Right lobe of liver (tissue), 6 donors: ENCODE results near the gene APLP2. TPM values are rescaled to one million over a fixed set of nuclear protein-coding genes. Genes with fewer than 3 reads are reported as not detected.
"Not testable (repeated sequence)": the region's sequence is repeated elsewhere in the genome, so short reads cannot be mapped to it uniquely, and the experiment has no call there.

ENCODE experiments used
- ATAC-seq, 4 donors: fragments of 200-7000 bp; cut with Tn5 transposase; one replicate each; pipeline ENCODE4 v1.9.1; 2020; ENCODE audit warnings: mild to moderate bottlenecking in 4 of 4, moderate library complexity in 4 of 4
- DNase-seq, 3 donors: peaks; one replicate each; pipeline ENCODE4 v3.0.0-alpha.2; 2020
- H3K27ac ChIP-seq, 3 donors: fragments of 200-600 bp; one replicate each; pipeline ENCODE4 v1.8.0; 2022
- H3K27me3 ChIP-seq, 2 donors: fragments of 200-600 bp; one replicate each; pipeline ENCODE4 v1.8.0; 2022
- H3K36me3 ChIP-seq, 4 donors: fragments of 200-600 bp; sonication (generic) in 1 of 4; one replicate each; pipeline versions ENCODE4 v1.5.1 to v1.8.0; 2017 to 2022; ENCODE audit warnings: control low read depth in 1 of 4
- H3K4me1 ChIP-seq, 4 donors: fragments of 200-600 bp; sonication (generic) in 1 of 4; one replicate each; pipeline versions ENCODE4 v1.5.1 to v1.8.0; 2017 to 2022; ENCODE audit warnings: control low read depth in 1 of 4
- H3K4me3 ChIP-seq, 3 donors: fragments of 200-600 bp; one replicate each; pipeline ENCODE4 v1.8.0; 2022
- H3K9me3 ChIP-seq, 4 donors: fragments of 200-600 bp; sonication (generic) in 1 of 4; one replicate each; pipeline versions ENCODE4 v1.5.1 to v1.8.0; 2017 to 2022; ENCODE audit warnings: control low read depth in 1 of 4
- POLR2A ChIP-seq: fragments of 450-650 bp; IDR thresholded peaks from one replicate; pipeline ENCODE4 v1.6.1; 2017; ENCODE audit warnings: antibody characterized with exemption, mild to moderate bottlenecking
- WGBS: methylation state at CpG from one replicate; pipeline ENCODE4 v1.1.6; 2018; ENCODE audit warnings: low coverage, low lambda C conversion rate; ENCODE audit not compliant: insufficient coverage; ENCODE audit errors: missing lambda C conversion rate; 5-methylcytosine and 5-hydroxymethylcytosine counted together
- intact Hi-C, 2 donors: fragments of 100-400 bp; cut with DNase I; formaldehyde crosslinking; loops; one replicate each; pipeline versions ENCODE4 v1.11.2 to v1.14.1; 2022
- total RNA-seq, 6 experiments: library from RNA; depleted of rRNA in 2 of 6; stranded (reverse); fragments of >200 nt in 2 of 6; fragmentation: NEBNext Ultra II Directional in 3 of 6; extraction: Animal tissue kit (Norgen Biotek cat#: 25700) in 3 of 6; gene quantifications; one replicate each; pipeline versions ENCODE4 v1.1.0 to v1.2.4, GENCODE V29; 2016 to 2023
- TF ChIP-seq, protein P1 (sequence below), 4 donors: fragments of 200-600 bp in 3 of 4; fragments of 450-650 bp in 1 of 4; IDR thresholded peaks; one replicate each; pipeline versions ENCODE4 v1.5.1 to v1.8.0; 2016 to 2022; ENCODE audit warnings: antibody characterized with exemption in 4 of 4, mild to moderate bottlenecking in 2 of 4
- donor health status: DM: no; HTN: yes; CAD: no.
- donor health status: DM: no; HTN: no; CAD: no.
- donor health status: DM: no; HTN: no; CAD: no.
- donor health status: DM: no; HTN: yes; CAD: no.
- donor health status: DM: no; HTN: yes; CAD: no.

Gene APLP2
- total RNA-seq, 6 experiments from 2014 or later = 184 to 255 (median 252) TPM

DNA sequence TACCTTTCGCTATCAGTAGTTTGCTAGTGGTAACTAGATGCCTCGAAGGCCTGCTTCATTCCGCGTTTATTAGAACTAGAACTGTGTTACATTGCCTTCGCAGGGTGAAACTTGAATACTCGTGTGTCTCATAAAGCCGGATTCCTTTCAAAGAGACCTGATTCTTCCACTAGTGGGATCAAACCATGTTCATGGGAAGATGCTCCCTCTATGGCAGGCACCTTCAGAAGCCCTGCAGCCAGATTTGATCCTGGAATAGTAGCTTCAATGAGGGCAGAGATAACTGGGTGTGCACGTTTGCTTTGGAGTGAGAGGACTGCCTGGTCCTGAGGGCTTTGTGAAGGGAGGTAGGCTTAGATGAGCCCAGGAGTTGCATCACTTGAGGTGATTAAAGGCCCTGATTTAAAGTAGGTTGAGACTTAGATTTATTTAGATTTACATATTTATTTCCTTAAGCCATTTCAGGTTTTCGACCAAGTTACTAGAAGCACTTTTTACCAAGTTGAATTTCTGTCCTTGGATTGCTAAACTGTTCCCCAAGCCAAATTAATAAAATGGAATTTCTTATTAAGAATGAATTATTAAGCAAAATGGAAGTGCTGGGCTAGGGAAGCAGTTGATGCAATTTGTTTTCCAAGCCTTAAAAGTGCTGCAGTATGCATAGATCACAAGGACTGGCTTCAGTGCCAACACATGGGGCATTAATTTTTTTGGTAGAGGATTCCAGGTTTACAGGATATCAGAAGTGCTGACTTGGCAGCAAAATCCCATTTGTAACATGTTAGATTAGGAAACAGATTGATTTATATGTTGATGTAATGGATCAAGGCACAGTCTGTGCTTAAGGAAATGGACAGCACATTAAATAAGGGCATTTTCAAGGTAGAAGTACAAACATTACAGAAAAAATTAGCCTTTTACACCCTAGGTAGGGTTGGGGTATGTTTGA is 32.9 kb downstream of the APLP2 start:
- 79% methylated on average over 9 of the region's 9 CpGs for WGBS
- Histone ChIP-seq H3K4me3 (no peak overlapping the region), H3K27ac (peak overlapping the region in 1 of 3 donors; percentile 33), H3K4me1 (peaks cover 0 to 37% (median 12%) of the 10 kb centered on the region in 4 donors), H3K27me3 (no peaks in the 10 kb centered on the region), H3K9me3 (no peaks in the 10 kb centered on the region), H3K36me3 (no peaks in the 10 kb centered on the region)
- DNase-seq (no peak), ATAC-seq (peak; percentile 61 to 73 (median 72))
- intact Hi-C loops = no loop called here
- no peak for TF ChIP-seq POLR2A
- TF ChIP-seq, protein P1, sequence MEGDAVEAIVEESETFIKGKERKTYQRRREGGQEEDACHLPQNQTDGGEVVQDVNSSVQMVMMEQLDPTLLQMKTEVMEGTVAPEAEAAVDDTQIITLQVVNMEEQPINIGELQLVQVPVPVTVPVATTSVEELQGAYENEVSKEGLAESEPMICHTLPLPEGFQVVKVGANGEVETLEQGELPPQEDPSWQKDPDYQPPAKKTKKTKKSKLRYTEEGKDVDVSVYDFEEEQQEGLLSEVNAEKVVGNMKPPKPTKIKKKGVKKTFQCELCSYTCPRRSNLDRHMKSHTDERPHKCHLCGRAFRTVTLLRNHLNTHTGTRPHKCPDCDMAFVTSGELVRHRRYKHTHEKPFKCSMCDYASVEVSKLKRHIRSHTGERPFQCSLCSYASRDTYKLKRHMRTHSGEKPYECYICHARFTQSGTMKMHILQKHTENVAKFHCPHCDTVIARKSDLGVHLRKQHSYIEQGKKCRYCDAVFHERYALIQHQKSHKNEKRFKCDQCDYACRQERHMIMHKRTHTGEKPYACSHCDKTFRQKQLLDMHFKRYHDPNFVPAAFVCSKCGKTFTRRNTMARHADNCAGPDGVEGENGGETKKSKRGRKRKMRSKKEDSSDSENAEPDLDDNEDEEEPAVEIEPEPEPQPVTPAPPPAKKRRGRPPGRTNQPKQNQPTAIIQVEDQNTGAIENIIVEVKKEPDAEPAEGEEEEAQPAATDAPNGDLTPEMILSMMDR (IDR thresholded peaks at IDR 0.05) = no peak

DNA sequence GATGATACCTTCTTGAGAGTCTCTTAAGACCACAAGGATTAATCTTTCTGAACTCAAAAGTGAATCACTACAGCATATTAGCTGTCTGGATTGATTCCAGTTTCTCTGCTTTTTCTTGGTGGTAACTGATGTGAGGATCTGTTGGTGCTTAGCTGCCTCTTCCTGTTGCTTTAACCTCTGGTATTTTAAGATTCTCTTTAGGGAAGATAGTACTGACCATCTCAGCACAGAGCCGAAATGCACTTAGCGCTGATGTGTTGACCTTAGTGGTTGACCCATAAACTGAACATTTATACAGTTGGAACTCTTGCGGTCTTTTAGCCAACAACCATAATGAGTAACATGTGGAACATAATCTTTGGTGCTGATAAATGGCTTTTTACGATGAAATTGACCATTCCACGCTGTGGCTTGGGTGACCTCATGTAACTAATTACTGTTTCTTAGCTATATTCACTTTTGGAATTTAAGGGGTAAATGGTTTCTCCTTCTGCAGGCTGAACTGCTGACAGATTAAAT is 33.7 kb downstream of the APLP2 start:
- 51% methylated on average over 5 of the region's 5 CpGs for WGBS
- Histone ChIP-seq H3K4me3 (no peak overlapping the region), H3K4me1 (peaks cover 0 to 37% (median 12%) of the 10 kb centered on the region in 4 donors), H3K27ac (peak overlapping the region in 1 of 3 donors; percentile 33), H3K9me3 (no peaks in the 10 kb centered on the region), H3K27me3 (no peaks in the 10 kb centered on the region), H3K36me3 (no peaks in the 10 kb centered on the region)
- ATAC-seq (peak; percentile 37 to 56 (median 48)), DNase-seq (no peak)
- TF ChIP-seq, protein P1 (IDR thresholded peaks at IDR 0.05) = no peak
- no peak for TF ChIP-seq POLR2A
- intact Hi-C loops = no loop called here

DNA sequence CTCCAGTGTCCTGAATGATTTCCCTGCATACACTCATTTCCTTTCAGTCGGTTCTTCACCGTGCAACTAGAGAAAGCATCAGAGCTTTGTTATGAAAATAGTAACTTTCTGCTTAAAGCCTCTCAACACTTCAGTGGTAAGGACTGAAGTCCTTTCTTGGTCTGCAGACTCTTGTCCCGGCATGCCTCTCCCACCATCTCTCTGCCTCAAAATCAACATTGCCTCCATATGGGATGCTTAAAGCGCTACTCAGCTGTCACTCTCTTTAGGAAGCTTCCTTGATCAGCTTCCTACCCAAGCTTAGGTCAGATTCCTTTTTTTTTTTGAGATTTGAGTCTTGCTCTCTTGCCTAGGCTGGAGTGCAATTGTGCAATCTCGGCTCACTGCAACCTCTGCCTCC is 36.7 kb downstream of the APLP2 start:
- Histone ChIP-seq H3K9me3 (no peaks in the 10 kb centered on the region), H3K27ac (no peak overlapping the region), H3K4me1 (peaks cover 0 to 34% (median 12%) of the 10 kb centered on the region in 4 donors), H3K4me3 (no peak overlapping the region), H3K27me3 (no peaks in the 10 kb centered on the region), H3K36me3 (peaks cover 0 to 17% (median 7%) of the 10 kb centered on the region in 4 donors)
- TF ChIP-seq, protein P1 (IDR thresholded peaks at IDR 0.05) = no peak
- TF ChIP-seq POLR2A = no peak
- DNase-seq (no peak), ATAC-seq (no peak)
- intact Hi-C loops = no loop called here
- WGBS = 94% methylated on average over 3 of the region's 5 CpGs

DNA sequence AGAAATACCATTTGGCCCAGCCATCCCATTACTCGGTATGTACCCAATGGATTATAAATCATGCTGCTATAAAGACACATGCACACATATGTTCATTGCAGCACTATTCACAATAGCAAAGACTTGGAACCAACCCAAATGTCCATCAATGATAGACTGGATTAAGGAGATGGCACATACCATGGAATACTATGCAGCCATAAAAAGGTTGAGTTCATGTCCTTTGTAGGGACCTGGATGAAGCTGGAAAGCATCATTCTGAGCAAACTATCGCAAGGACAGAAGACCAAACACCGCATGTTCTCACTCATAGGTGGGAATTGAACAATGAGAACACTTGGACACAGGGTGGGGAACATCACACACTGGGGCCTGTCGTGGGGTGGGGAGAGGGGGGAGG is 39.0 kb downstream of the APLP2 start:
- intact Hi-C loops = not testable (repeated sequence)

DNA sequence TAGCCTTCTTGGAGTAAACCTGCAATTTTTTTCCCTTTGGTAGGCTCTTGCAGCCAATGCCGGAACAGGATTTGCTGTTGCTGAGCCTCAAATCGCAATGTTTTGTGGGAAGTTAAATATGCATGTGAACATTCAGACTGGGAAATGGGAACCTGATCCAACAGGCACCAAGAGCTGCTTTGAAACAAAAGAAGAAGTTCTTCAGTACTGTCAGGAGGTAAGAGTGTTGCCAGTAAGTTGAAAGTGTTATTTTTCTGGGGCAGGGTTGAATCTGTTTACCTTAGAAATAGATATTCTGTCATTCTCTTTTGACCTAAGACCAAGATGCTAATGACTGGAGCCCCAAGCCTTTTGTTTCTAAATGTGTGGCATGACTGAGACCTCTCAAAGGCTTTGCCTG is 39.7 kb downstream of the APLP2 start:
- ATAC-seq (peak in 1 of 4 donors; percentile 14), DNase-seq (no peak)
- H3K27me3 ChIP-seq = no peaks in the 10 kb centered on the region
- intact Hi-C loops = no loop called here
- peaks cover 0 to 31% (median 10%) of the 10 kb centered on the region in 4 donors for H3K36me3 ChIP-seq
- H3K27ac ChIP-seq = no peak overlapping the region
- TF ChIP-seq POLR2A = no peak
- TF ChIP-seq, protein P1 (IDR thresholded peaks at IDR 0.05) = no peak
- 83% methylated on average over 2 of the region's 2 CpGs for WGBS
- H3K4me3 ChIP-seq = no peak overlapping the region
- H3K9me3 ChIP-seq = no peaks in the 10 kb centered on the region
- H3K4me1 ChIP-seq = peaks cover 0 to 13% (median 4%) of the 10 kb centered on the region in 4 donors

More for the DNA sequence above, 39.0 kb downstream of the APLP2 start:
- not testable (repeated sequence) for H3K27ac ChIP-seq, H3K9me3 ChIP-seq, H3K4me3 ChIP-seq, H3K27me3 ChIP-seq, ATAC-seq, DNase-seq
- Histone ChIP-seq H3K4me1 (peaks cover 0 to 13% (median 1%) of the 10 kb centered on the region in 4 donors), H3K36me3 (peaks cover 0 to 31% (median 10%) of the 10 kb centered on the region in 4 donors)
- WGBS = 83% methylated on average over 3 of the region's 4 CpGs
